ENCODE results near the gene TUBA3E.
"Not testable (repeated sequence)": the region's sequence is repeated elsewhere in the genome, so short reads cannot be mapped to it uniquely, and the experiment has no call there.

TUBA3E gene

GRCh38 chr2:130198343-130198742 lies at the start of gene TUBA3E:
Gene TUBA3E, minus strand, starts transcription at chr2:130198439. Its CDS starts 79 bp downstream, at chr2:130198360.
- no peak for DNase-seq

DNA sequence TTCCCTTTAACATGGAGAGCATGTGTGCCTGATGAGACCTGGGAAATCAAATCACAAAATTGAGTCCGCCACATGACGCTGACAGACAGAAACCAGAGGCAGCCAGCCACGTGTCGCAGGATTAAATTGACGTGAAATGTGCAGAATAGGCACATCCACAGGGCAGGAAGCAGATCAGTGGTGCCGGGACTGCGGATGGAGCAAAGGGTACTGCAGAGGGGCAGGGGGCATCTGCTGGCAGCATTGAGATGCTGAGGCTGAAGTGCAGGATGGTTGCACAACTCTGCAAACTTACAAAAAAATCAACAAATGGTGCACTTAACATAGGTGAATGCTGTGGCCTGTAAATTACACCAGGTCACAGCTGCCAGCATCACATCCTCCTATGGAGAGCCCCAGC lies 48.2 kb upstream of the TUBA3E start:
- no peak for DNase-seq

GRCh38 chr2:130245976-130246375 lies 47.7 kb upstream of the TUBA3E start:
- DNase-seq: no peak

GRCh38 chr2:130243359-130243758 lies 45.1 kb upstream of the TUBA3E start:
- no peak for DNase-seq

DNA sequence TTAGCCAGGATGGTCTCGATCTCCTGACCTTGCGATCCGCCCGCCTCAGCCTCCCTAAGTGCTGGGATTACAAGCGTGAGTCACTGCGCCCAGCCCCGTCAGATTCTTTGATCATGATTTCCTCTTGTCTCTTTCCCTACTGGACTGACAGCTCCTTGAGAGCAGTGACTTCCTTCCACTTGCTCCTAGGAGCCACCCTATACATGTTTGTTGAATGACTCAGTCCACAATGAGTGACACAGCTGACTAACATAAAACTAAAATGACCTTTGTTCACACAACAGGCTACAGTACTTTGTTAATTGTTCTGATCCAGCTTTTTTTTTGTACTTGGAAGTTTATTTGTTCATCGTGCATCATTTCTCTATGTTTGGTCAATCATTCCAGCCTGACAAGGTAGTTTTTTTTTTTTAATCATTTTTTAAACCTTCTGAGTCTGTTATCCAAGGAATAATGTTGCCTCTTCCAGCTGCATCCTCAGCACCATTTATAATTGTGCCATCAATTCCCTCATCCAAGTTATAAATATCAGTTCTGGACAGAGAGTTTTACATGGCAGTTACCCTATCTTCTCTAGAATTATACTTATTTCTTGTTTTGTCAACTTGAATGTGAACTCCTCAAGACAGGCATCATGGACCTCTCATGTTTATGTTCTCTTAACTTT lies 42.9 kb upstream of the TUBA3E start:
- no peak for DNase-seq

- DNase-seq: not testable (repeated sequence)
Measured at GRCh38 chr2:130239581-130239980, 41.3 kb upstream of the TUBA3E start.

GRCh38 chr2:130233066-130233465 lies 34.8 kb upstream of the TUBA3E start:
- DNase-seq: not testable (repeated sequence)

GRCh38 chr2:130231656-130232055 lies 33.4 kb upstream of the TUBA3E start:
- DNase-seq: no peak

GRCh38 chr2:130230907-130231306 lies 32.7 kb upstream of the TUBA3E start:
- DNase-seq: not testable (repeated sequence)

- not testable (repeated sequence) for DNase-seq
Measured at GRCh38 chr2:130230376-130230775, 32.1 kb upstream of the TUBA3E start.

- DNase-seq: peak in 4 of 51 donors; percentile 12 to 57 (median 44)
Measured at GRCh38 chr2:130229161-130229510, 30.9 kb upstream of the TUBA3E start.

DNA sequence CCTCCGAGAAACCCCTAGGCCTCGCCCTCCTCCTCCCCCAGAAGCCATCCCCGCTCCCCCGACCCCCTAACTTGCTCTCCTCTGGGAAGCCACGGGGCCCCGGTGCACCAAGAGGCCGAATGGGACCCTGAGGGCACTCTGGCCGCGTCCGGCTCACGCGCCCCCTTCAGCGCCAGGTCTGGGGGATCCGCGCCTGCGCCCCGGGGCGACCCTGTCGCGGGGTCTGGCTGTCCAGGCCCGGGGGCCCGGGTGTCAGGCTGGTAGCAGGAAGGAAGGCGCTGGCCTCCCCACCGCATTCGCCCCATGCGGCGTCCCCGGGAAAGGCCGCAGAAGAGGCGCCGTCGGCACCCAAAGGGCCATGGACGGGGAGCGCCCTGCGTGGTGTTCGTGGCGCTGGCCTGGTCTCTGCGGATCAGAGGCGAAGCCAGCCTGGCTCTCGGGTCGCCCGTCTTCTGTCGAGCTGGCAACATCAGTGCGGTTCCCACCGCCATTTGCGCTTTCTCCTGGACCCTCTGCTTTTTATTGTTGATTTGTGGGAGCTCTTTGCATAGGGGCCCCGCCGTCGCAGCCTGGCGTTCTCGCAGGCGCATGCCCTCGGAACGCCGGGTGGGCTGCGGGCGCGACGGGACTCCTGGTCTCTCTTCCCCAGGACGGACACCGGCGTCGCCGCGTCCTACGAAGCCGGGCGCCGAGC lies 30.4 kb upstream of the TUBA3E start:
- not testable (repeated sequence) for DNase-seq

DNA sequence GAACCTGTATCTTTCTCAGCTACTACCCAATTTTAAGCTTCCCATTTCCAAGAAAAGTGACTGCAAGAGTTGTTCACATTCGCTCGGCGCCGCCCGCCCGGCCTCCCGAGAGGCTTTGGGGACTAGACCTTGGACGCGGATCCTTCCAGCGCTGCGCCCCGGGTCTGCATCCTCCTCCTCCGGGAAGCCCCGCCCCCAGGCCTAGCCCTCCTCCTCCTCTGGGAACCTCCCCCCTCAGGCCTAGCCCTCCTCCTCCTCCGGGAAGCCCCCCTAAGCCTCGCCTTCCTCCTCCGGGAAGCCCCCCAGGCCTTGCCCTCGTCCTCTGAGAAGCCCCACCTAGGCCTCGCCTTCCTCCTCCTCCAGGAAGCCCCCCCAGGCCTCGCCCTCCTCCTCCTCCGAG lies 29.8 kb upstream of the TUBA3E start:
- not testable (repeated sequence) for DNase-seq

DNA sequence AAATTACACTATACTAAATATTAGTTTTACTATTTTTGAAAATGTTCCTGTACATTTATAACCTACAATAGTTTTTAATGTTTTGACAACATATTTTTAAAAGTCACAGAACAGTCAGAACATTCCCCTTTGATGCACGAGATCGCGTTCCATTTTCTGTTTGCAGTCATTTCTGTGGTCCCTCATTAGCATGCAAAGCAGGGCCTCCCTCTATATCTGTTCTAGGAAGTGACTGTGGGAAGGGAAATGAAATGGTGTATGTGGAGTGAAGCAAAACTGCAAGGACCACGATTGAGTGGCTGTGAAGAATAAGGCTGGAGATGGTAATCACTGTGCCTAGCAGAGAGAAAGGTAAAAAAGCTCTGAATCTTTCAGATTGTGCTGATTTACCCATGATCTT lies 24.3 kb upstream of the TUBA3E start:
- not testable (repeated sequence) for DNase-seq

- DNase-seq: not testable (repeated sequence)
Measured at GRCh38 chr2:130220505-130220904, 22.3 kb upstream of the TUBA3E start.

DNA sequence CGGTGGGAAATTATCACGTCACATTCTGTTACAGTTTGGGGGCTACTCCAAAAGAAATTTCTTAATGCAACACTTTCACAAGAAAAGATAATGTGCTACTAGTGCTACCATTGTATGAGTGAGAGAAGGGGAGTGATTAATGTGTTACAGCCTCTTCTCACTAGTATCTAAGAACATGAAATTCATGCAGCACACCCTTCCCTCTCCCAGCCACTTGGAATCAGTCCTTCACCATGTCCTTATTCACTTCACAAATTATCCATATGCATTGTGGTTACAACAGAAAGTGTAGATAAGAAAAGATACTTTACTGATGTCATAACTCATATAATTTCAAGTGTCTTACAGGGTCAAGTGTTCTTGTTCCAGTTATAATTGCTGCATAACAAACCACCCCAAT lies 20.9 kb upstream of the TUBA3E start:
- not testable (repeated sequence) for DNase-seq

DNA sequence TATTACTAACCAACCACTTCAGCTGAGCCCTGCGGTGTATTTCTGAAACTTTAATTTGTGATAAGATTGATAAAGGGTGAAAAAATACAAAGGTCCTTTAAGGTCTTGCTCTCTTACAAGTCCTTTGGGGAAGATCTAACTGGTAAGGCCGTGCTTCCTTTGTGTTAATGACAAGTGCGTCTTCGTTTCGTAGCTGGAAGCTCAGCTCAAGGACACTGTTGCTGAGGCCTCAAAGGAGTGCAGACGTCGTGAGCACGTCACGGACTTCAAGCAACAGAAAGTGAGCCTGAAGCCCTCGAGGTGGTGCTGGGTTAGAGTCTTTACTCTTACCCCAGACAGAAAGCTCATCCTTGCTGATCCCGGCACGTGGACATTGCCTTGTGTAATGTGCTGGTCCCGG lies 8.8 kb upstream of the TUBA3E start:
- not testable (repeated sequence) for DNase-seq

GRCh38 chr2:130203150-130203549 lies 4.9 kb upstream of the TUBA3E start:
- not testable (repeated sequence) for DNase-seq

DNA sequence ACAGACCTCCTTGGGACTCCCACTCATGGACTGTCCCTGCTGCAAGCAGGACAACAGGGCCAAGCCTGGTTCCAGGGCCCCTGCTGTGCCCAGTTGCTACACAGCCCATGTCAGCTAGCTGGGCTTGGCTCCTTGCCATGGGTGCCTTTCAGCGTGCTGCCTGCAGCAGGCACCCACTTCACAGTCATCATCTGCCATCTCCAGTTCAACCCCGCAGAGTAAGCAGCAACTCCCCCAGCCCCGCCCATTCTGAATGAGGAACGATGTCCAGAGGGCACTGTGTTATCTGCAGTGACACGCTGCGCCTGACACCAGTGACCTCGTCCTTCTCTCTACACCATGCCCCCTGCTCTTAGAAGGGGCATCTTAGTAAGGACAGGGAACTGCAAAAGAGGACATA lies 4.3 kb upstream of the TUBA3E start:
- DNase-seq: not testable (repeated sequence)

DNA sequence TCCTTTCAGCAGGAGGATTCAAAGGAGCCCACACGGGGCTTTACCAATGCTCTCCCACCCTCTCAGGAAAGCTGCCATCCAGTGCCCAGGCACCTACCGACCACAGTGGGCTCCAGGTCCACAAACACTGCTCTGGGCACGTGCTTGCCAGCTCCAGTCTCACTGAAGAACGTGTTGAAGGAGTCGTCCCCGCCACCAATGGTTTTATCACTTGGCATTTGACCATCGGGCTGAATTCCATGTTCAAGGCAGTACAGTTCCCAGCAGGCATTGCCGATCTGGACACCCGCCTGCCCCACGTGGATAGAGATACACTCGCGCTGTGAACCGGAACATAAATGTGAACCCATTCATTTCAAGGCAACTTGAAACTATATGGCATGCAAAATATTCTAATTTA lies 2.2 kb downstream of the TUBA3E start:
- DNase-seq: not testable (repeated sequence)

DNA sequence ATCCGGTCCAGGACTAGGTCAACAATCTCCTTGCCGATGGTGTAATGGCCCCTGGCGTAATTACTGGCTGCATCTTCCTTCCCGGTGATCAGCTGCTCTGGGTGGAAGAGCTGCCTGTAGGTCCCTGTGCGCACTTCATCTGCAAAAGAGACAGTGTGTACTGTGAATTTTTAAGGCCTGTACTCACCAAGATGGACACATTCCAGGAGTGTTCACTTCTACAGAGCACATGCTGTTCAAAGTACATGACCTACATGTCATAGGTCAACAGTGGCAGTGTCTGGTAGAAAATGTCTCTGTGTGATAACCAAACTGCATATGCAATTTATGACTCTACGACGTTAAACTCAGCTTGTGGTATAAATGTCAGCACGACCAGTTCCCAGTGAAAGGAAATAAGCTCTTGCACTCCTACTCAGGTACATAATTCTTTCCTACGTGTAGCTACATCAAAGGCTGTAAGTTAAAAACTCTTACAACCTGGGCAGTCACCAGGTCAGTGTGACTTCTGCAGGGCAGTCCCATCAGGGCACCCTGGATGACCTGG lies 3.1 kb downstream of the TUBA3E start:
- not testable (repeated sequence) for DNase-seq

DNA sequence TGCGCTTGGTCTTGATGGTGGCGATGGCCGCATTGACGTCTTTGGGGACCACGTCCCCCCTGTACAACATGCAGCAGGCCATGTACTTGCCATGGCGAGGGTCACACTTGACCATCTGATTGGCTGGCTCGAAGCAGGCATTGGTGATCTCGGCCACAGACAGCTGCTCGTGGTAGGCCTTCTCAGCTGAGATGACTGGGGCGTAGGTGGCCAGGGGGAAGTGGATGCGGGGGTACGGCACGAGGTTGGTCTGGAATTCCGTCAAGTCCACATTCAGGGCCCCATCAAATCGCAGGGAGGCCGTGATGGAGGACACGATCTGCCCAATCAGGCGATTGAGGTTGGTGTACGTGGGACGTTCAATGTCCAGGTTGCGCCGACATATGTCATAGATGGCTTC lies 4.4 kb downstream of the TUBA3E start:
- not testable (repeated sequence) for DNase-seq

- DNase-seq: not testable (repeated sequence)
Measured at GRCh38 chr2:130192451-130192850, 5.8 kb downstream of the TUBA3E start.
